Measurements from ENCODE around the gene CPED1.

GRCh38 chr7:121012919-121013318 lies 24.4 kb downstream of the CPED1 start:
- TF ChIP-seq, protein P1, sequence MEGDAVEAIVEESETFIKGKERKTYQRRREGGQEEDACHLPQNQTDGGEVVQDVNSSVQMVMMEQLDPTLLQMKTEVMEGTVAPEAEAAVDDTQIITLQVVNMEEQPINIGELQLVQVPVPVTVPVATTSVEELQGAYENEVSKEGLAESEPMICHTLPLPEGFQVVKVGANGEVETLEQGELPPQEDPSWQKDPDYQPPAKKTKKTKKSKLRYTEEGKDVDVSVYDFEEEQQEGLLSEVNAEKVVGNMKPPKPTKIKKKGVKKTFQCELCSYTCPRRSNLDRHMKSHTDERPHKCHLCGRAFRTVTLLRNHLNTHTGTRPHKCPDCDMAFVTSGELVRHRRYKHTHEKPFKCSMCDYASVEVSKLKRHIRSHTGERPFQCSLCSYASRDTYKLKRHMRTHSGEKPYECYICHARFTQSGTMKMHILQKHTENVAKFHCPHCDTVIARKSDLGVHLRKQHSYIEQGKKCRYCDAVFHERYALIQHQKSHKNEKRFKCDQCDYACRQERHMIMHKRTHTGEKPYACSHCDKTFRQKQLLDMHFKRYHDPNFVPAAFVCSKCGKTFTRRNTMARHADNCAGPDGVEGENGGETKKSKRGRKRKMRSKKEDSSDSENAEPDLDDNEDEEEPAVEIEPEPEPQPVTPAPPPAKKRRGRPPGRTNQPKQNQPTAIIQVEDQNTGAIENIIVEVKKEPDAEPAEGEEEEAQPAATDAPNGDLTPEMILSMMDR (IDR thresholded peaks at IDR 0.05), result no peak
- TF ChIP-seq POLR2A (IDR thresholded peaks at IDR 0.05), result no peak
